BE2C (cell line): ENCODE data around the gene DELE1.
"Not testable (repeated sequence)": the region's sequence is repeated elsewhere in the genome, so short reads cannot be mapped to it uniquely, and the experiment has no call there.

Experiments used
- DNase-seq: peaks from one replicate; pipeline ENCODE4 v3.0.0-alpha.2; 2020
- H3K27me3 ChIP-seq: fragments of 250-450 bp; sonication (Bioruptor Pico); 2 replicates; pipeline ENCODE4 v1.5.1; 2020; ENCODE audit warnings: mild to moderate bottlenecking
- H3K36me3 ChIP-seq: fragments of 250-450 bp; sonication (Bioruptor Pico); 2 replicates; pipeline ENCODE4 v1.5.1; 2020; ENCODE audit warnings: mild to moderate bottlenecking
- H3K4me1 ChIP-seq: fragments of 250-450 bp; sonication (Bioruptor Pico); 2 replicates; pipeline ENCODE4 v1.5.1; 2020
- H3K4me3 ChIP-seq: 2 replicates; pipeline ENCODE4 v1.5.1; 2011; ENCODE audit warnings: low read depth, low read length
- H3K9me3 ChIP-seq: fragments of 250-450 bp; sonication (Bioruptor Pico); 2 replicates; pipeline ENCODE4 v1.5.1; 2020
- TF ChIP-seq, protein P1 (sequence below): IDR thresholded peaks from 2 replicates; pipeline ENCODE4 v1.5.1; 2012; ENCODE audit warnings: mild to moderate bottlenecking, low read depth, low read length

Gene DELE1

GRCh38 chr5:141883892-141884318, 39.8 kb upstream of the DELE1 start:
- DNase-seq, result no peak
- H3K27me3 ChIP-seq, result no peaks in the 10 kb centered on the region
- peak overlapping the region; percentile 86 for H3K4me3 ChIP-seq
- peaks cover 29% of the 10 kb centered on the region for H3K4me1 ChIP-seq
- no peaks in the 10 kb centered on the region for H3K9me3 ChIP-seq
- TF ChIP-seq, protein P1, sequence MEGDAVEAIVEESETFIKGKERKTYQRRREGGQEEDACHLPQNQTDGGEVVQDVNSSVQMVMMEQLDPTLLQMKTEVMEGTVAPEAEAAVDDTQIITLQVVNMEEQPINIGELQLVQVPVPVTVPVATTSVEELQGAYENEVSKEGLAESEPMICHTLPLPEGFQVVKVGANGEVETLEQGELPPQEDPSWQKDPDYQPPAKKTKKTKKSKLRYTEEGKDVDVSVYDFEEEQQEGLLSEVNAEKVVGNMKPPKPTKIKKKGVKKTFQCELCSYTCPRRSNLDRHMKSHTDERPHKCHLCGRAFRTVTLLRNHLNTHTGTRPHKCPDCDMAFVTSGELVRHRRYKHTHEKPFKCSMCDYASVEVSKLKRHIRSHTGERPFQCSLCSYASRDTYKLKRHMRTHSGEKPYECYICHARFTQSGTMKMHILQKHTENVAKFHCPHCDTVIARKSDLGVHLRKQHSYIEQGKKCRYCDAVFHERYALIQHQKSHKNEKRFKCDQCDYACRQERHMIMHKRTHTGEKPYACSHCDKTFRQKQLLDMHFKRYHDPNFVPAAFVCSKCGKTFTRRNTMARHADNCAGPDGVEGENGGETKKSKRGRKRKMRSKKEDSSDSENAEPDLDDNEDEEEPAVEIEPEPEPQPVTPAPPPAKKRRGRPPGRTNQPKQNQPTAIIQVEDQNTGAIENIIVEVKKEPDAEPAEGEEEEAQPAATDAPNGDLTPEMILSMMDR, result no peak
- no peaks in the 10 kb centered on the region for H3K36me3 ChIP-seq

DNA sequence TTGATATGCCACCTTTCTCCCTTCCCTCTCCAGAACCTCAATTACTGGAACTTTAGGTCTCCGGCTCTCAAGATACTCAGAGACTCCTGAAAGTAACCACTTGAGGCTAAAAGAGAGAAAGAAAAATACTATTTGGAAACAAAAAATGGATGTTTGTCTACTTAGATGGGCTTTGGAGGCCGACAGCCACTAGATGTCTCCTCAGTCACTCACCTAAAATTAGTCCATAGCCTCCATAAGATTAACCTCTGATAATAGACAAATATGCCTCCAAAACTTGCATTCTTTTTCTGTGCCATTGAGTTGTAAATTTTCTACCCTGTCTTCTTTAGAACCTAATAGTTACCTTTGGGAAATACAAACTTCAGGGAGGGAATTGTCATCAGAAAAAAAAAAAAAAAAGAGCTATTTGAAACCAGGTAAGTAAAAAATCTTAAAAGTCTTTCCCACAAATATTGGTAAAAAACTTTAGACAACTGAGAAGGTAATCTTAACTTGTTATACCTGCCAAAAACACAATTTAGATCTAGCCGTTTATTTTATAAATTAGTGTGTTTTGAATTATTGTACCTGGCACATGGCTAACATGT, 34.3 kb upstream of the DELE1 start:
- no peak overlapping the region for H3K4me3 ChIP-seq
- no peaks in the 10 kb centered on the region for H3K27me3 ChIP-seq
- no peaks in the 10 kb centered on the region for H3K9me3 ChIP-seq
- DNase-seq, result no peak
- H3K36me3 ChIP-seq, result peaks cover 4% of the 10 kb centered on the region
- TF ChIP-seq, protein P1, result peak; percentile 47
- peaks cover 3% of the 10 kb centered on the region; the same call in 1 of the 2 replicates for H3K4me1 ChIP-seq

DNA sequence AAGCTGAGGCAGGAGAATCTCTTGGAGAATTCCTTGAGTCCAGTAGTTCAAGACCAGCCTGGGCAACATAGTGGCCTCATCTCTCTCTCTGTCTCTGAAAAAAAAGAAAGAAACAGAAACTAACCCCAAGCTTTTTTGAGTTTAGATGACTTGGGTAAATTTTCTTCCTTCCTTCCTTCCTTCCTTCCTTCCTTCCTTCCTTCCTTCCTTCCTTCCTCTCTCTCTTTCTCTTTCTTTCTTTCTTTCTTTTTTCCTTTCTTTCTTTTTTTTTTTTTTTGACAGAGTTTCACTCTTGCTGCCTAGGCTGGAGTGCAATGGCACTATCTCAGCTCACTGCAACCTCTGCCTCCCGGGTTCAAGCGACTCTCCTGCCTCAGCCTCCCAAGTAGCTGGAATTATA, 33.2 kb upstream of the DELE1 start:
- not testable (repeated sequence) for H3K4me1 ChIP-seq, H3K4me3 ChIP-seq, H3K9me3 ChIP-seq, H3K27me3 ChIP-seq, DNase-seq, H3K36me3 ChIP-seq

- peaks cover 13% of the 10 kb centered on the region for H3K4me1 ChIP-seq
- TF ChIP-seq, protein P1, result no peak
- no peak for DNase-seq
Measured at GRCh38 chr5:141897425-141897824, 26.2 kb upstream of the DELE1 start.

DNA sequence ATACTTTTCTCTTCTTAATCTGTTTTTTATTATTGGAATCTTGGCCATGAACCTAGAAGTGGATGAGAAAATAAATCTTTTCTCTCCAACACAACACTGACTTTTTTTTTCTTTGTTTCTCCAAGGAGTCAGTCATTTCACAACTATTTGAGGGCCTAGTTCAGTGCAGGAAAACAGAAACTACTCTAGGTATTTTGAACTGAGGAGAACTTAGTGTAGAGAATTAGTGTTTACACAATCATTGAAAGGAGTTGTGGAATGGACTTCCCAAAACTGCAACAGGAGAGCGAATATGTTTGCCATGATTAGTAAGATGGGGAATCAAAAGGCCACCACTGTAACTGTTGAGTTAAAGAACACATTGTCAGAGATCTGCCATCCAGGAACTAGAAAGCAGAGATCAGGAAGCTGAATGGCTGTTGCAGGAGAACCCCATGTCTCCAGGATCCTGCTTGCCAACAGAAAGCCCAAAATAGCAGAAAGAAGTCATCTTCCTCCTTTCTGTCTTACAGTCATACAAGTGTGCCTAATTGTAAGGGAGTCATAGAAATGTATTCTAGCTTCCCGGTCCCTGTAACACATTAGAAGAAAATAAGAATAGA, 25.1 kb upstream of the DELE1 start:
- Histone ChIP-seq H3K4me1 (peaks cover 21% of the 10 kb centered on the region), H3K36me3 (no peaks in the 10 kb centered on the region), H3K4me3 (no peak overlapping the region), H3K9me3 (no peaks in the 10 kb centered on the region), H3K27me3 (no peaks in the 10 kb centered on the region)
- no peak for DNase-seq
- TF ChIP-seq, protein P1, result no peak

More at GRCh38 chr5:141897425-141897824, 26.2 kb upstream of the DELE1 start:
- Histone ChIP-seq H3K36me3 (no peaks in the 10 kb centered on the region), H3K9me3 (no peaks in the 10 kb centered on the region), H3K27me3 (no peaks in the 10 kb centered on the region), H3K4me3 (no peak overlapping the region)

DNA sequence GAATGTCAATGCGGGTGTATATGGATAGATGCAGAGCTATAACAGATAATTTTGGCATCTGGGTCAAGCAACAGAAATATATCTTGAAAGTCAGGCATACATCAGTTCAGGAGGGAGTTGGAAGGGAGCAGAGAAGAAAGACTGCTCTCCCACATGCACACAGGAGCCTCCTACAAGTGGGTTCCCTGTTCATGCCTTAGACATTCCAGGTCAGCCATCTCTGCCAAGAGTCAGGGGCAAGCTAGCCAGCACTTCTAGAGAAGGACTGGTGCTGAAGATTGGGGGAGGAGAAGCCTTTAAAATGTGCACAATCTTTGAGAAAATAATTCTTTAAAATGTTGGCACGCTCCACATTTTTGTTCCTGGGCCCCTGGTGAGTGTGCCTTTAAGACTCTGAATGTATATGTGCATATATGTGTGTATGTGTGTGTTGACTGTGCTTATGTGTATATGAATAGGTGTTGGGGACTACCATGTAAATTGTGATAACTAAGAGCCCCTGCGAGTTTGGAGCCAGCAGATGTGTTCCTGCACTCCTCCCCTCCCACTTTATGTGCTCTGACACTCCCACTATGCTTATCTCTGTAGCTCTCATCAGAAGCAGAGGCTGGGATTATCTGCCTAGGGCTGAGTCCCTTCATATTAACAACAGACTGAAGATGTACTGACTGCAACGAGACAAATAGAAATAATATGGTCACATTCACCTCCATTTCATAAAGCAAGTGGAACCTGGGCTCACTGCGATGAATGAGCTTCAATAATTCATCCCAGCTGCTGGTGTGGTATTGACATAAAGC, 21.5 kb upstream of the DELE1 start:
- no peak overlapping the region for H3K4me3 ChIP-seq
- H3K27me3 ChIP-seq, result no peaks in the 10 kb centered on the region
- TF ChIP-seq, protein P1, result no peak
- H3K9me3 ChIP-seq, result no peaks in the 10 kb centered on the region
- DNase-seq, result peak; percentile 46
- peaks cover 21% of the 10 kb centered on the region for H3K4me1 ChIP-seq
- no peaks in the 10 kb centered on the region for H3K36me3 ChIP-seq
